Limb (tissue), 2 donors: ENCODE results near the gene RAB15.

ENCODE experiments used
- DNase-seq, 2 donors: peaks; one replicate each; pipeline ENCODE4 v3.0.0-alpha.2; 2016; ENCODE audit errors: extremely low spot score in 2 of 2

The RAB15 gene

DNA sequence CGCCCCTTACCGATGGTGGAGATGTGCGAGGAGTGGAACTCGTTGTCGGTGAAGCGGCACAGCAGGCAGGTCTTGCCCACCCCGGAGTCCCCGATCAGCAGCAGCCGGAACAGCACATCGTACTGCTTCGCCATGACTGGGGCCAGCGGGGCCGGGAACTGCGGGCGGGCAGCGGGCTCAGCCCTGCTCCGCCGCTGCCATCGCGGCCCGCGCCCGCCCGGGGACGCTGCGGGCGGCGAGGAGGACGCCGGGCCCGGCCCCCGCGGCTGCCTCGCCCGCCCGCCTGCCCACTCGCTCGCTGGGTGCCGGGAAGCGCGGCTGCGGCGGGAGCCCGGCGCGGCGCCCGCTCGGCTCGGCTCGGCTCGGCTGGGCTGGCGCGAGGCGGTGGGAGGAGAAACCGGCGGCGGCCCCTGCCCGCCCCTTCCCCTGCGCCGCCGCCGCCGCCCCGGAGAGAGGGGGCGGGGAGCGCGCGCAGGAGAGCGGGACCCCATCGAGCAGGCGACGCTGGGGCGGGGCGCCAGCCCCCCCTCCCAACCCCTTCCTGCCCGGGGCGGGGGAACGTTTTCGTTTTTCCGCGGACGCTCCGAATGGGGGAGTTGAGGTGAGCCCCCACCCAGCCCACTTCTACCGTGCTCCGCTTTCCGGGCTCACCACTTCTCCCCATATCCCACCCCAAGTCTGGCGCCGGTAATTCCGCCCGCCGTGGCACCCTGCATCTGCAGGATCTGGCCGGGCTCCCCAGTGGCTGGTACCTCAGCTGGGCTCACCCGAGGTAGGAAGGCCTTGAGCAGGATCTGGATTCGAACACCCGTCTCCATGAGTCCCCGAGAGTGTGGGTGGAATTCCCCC is at the start of gene RAB15:
Gene RAB15, minus strand, starts transcription at position 394 of the 849 bp plus-strand sequence. Its CDS starts 260 bp downstream, at position 134.
- DNase-seq, result peak; percentile 40 to 76

DNA sequence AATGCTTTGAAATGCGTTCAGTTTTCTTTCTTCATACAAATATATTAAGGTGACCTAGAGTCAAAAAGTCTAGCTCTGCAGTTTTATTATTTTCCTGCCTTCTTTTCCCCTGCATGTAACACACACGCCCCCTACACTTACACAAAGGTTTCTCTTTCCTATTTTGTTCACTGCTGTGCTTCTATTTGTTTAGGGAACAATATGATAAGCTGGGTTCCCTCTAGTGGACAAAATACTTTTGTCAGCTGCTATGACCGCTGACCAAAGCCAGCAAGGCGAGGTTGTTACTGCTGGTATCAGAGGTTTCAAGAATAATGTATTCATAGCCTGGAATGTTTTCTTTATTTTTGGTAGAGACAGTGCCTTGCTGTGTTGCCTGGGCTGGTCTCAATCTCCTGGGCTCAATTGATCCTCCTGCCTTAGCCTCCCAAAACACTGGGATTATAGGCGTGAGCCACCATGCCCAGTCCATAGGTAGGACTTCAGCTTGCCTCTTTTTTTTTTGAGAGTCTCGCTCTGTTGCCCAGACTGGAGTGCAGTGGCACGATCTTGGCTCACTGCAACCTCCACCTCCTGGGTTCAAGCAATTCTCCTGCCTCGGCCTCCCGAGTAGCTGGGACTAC is 47.9 kb upstream of the RAB15 start:
- DNase-seq, result peak in 1 of 2 donors; percentile 74

DNA sequence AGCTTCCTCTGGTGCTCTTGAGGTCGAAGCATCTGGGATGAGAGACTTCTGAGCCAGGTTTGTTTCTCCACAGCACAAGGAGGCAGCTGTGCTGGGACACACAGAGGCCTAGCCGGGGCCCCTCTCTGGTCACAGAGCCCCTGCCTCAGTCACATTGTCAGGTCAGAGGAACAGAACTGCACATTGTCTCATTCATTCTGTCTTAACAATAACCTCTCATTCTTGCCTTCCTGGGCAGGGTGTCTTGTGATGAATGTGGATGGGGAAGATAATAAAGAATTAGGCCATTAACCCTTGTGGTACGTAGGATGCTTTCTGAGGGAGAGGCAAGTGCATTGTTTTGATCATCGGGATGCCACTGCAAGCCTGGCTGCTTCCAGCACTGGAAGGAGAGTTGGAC is 44.3 kb upstream of the RAB15 start:
- DNase-seq, result no peak

DNA sequence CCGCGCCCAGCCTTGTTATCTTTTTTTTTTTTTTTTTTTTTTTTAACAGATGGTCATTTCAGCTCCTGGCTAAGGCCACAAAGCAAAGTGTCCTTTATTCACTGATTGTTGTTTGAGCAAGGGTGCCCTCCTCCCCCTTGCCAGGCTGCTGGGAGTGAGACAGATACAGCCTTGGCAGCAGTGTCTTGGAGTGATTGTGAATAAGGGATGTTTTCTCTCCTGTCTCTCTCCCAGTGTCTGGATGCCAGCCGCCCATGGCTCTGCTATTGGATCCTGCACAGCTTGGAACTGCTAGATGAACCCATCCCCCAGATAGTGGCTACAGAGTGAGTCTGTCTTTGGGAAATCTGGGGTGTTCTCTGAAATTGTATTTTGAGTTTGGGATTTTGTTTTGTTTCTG is 43.3 kb upstream of the RAB15 start:
- no peak for DNase-seq

DNA sequence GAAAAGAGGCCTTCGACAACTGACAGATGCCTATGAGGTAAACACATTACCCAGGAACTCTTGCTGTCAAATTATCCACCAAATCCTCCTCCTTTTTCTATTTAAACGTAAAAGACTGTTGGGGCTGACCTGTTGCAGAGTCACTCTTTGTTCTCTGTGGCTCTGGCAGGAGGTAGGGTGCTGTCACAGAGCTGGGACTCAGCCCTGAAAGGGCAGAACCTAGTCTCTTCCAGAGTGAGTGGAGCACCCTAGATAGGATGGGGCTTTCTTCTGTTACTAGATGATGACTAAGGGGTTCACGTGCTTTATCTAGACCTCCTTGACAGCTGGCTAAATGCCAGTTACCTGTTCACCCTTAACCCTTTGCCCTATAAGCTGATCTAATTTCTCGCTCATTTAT is 40.2 kb upstream of the RAB15 start:
- no peak for DNase-seq

DNA sequence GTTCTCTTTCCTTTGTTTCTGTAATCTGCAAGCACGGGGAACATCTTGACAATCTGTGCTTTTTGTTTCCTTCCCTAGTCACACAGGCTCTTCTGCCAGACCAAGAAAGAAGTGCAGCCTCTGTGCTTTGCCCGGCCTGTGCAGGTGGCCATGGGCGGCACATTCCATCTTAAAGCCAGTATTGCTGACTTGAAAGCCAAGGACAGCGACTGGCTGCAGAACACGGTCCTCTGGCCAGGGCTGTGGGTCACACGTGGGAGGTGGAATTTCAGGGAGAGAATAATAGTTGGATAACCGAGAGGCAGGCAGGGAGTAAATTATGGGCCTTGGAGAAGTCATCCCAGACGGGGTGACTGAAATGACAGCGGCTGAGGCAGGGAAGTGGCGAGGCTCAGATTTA is 39.4 kb upstream of the RAB15 start:
- no peak for DNase-seq

DNA sequence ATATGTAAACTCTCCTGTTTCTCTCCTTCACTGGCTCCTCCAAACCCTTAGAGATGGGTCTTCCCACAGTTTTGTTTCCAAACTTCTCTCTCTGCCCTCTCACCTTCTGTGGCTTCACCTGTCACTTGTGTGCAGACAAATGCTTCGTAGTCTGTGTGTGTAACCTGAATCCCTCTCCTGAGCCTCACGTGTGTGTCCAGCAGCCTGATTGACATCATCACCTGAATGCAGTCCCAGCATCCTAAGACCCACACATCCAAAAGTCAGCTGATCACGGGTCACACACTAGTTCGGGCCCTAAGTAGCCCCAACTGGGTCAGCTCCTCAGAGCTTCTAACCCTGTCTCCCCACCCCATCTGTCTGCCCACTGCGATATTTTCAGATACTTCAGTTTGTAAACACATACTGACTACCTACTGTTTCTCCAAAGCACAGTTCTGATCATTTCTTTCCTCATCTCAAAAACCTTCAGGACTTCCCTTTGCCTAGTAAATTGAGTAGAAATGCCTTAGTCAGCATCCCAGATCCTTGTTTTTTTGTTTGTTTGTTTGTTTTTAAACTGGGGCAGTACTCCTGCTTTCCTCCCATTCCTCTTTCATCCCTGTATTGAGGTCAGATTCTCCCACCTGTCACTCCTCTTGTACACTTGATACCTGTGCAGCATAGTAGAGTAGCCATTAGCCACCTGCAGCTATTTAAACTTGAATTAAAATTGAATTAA is 38.2 kb upstream of the RAB15 start:
- DNase-seq, result no peak

DNA sequence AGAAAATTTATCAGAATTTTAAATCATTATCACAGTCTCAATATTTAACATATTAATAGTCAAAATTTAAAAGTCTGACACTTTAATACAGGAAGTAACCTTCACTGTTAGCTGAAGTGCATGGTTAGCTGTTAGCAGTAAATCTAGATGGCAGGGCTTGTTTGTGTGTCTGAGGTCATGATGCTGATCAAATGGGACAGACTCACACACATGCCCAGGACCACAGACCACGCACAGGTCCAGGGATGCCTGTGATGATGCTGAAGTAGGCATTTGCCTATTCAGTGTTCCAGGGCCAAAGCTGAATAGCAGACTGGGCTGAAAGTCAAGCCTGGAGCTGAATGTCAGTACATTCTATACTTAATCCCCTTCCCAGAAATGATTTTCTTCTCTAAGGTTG is 35.1 kb upstream of the RAB15 start:
- no peak for DNase-seq

DNA sequence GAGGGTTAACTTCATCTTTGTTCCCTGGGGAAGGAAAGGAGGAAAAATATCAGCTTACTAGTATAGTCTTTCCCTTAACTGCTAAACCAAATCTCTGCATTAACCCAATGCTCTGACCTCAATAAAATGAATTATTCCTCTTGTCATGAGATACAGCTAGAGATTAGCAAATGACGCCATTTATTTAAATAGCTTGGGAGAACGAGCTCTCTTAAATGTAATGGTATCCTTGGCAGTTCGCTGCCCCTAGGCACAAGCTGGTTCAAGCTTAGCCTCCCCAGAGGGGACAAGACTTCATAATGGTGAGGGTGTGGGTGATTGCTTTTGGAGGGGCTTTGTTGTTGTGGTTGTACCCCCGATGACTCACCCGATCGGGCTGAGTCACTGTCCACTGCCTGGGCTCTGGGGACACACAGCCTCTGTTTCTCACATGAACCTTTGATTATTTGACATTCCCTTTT is 34.2 kb upstream of the RAB15 start:
- DNase-seq, result no peak

DNA sequence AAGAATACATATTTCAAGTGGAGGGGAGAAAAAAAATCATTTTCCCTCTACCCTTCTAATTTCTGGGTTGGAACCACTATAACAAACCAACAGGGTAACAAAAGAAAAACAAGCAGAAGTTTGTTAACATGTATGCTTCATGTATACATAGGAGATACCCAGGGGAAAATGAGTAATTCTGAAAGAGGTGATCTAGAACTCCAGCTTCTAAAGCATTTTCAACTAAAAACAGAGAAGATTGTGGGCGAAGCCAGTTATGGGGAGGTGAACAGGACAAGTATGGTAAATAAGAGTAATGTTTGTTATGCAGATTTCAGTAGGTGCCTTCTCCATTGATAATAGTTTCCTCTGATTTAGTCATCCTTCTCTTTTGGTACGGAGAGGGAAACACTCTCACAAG is 31.3 kb upstream of the RAB15 start:
- DNase-seq, result no peak

DNA sequence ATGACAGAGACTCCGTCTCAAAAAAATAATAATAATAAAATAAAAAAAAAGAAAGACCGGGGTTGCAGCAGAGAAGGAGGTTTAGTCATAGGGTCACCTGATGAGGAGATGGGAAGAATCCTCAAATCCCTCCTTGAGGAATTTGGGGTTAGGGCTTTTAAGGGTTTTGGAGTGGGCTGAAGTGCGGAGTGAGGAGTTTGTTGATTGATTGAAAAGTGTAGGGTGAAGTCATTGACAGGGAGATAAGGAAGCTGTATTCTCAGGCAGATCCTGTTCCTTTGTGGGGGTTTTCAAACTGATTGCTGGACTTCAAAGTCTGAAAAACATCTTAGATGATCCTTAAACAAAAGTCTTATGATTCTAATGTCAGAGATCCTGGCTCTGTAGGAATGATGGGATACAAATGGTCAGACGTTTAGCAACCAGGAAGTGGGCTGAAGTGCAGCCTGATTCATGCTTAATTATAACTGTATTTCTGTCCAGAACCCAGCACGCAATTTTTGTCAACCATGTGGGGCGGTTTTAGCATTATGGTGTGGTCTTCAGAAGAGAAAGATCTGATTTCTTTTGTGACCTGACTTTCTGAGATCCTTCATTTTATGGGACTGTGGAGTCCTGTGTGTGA is 30.6 kb upstream of the RAB15 start:
- DNase-seq, result no peak

DNA sequence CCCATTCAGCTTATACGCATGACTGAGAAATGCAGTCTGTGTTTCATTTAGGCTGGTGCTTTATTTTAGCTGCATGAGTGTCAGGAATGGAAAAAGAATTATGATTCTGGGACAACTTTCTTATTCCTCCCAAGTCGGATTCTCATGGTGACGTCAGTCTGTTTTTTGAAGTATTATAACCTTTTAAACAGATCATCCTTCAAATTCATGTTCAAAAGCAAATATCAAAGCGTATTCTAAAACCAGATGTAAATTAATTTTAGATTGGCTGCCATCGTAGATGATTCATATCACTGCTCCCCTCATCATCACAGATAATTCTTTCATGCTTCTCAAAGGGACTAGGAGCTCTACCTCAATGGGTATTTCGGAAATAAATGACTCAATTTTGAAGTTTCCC is 29.6 kb upstream of the RAB15 start:
- DNase-seq, result peak in 1 of 2 donors; percentile 19

DNA sequence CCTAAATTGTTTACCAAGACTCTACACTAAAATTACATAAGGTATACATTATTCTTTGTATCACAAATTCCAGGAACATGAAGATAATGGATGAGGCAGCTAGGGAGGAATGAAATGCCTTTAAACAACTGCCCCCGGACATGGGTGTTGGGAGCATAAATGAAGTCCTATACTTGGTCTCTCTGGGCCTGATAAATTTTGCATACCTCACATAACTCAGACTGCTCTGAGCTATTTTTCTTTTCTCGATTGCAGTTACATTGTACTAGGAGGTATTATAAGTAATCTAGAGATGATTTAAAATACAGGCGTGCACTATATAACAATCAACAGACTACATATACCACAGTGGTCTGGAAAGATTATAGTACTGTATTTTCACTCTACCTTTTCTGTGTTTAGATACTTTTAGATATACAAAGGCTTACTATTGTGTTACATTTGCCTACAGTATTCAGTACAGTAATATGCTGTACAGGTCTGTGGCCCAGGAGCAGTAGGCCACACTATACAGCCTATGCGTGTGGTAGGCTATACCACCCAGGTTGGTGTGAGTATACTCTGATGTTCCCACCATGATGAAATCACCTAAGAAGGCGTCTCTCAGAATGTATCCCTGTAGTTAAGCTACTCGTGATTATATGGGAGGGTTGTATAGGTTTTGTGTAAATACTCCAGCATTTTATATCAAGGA is 28.9 kb upstream of the RAB15 start:
- DNase-seq, result no peak

DNA sequence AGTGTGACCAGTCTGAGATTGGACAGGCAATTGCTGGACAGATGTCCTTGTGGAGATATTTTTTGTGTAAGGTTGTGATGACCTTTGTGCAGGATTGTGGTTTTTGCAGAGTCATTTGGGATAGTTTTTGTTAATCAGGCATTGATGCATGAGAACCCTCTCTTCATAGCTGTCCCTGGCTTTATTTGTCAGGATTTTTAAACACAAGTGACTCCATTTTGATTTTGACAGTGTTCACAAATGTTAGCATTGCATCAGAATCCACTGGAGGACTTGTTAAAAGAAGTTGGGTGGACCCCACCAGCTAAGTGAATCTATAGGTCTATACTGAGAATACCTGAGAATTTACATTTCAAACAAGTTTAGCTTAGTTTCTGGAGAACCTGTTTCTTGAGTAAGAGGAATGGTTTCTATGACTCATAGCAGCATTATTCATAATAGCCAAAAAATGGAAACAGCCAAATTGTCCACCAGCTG is 26.4 kb upstream of the RAB15 start:
- no peak for DNase-seq

DNA sequence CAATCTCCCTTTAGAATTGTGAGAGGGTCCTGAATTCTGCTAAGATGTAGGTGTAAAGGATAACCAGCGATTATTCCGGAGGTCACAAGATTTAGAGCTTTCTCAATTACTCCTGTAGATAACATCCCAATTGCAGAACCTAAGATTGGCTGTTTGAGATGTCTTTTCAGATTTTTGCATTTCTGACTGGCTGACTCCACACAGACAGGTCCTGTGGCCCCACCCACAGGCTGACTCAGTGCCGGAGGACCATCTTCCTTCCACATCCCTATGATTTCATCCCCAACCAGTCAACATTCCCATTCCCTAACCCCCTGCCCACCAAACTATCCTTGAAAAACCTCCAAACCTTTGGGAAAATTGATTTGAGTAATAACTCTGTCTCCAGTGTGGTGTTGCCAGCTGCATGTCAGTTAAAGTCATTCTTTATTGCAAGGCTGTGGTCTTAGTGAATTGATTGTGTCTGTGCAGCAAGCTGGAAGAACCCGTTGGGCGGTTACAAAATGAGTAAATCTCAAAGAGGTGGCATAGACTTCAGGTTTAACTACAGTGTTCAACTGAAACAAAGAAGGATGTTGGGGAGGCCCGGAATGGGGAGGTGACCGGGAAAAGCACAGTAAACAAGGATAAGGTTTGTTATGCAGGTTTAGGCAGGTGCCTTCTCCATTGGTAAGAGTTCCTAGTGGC is 25.1 kb upstream of the RAB15 start:
- DNase-seq, result no peak

DNA sequence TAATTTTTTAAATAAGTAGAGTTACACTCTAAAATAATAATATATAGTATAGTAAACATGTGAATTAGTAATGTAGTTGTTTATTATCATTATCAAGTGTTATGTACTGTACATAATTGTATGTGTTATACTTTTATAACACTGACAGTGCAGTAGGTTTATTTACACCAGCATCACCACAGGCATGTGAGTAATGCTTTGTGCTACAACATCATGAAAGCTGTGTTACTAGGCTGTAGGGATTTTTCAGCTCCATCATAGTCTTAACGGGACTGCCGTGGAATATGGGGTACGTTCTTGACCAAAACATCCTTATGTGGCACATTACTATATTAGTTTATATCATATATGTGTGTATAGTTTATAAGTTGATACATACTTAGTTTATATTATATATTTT is 23.2 kb upstream of the RAB15 start:
- no peak for DNase-seq

DNA sequence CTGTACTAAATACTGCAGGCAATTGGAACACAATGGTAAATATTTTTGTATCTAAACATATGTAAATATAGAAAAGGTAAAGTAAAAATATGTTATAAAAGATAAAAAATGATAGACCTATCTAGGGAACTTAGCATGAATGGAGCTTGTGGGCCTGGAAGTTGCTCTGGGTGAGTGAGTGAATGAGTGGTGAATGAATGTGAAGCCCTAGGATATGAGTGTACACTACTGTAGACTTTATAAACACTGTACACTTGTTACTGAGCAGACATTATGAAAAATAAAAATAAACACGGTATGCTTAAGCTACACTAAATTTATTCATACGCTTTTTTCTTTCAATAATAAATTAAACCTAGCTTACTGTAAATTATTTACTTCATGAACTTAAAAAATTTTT is 22.4 kb upstream of the RAB15 start:
- no peak for DNase-seq

DNA sequence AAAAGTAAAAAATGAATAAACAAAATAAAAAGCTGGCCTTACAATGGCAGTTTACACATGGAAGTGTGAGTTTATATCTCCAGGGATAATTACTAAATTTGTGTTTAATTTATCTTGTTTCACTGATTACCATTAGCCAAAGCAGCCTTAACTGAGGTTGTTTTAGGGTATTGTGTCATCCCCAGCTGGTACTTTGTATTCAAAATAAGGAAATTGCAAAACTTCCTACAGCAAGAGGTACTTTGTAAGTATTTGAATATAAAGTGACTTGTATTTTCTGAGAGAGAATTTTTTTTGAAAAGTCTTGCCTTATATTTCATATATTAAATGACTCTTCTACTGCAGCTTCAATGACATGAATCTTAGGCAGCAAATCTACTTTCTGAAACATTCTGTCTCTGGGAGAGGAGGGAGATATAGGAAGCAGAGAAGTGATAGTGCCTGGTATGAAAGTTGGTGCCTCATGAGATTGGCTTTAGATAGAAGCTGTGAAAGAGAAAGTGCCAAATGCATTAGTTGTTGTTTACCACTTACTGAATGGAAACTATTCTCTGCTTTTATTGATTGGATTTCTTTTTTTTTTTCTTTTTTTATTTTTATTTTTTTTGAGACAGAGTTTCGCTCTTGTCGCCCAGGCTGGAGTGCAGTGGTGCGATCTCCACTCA is 21.3 kb upstream of the RAB15 start:
- no peak for DNase-seq

DNA sequence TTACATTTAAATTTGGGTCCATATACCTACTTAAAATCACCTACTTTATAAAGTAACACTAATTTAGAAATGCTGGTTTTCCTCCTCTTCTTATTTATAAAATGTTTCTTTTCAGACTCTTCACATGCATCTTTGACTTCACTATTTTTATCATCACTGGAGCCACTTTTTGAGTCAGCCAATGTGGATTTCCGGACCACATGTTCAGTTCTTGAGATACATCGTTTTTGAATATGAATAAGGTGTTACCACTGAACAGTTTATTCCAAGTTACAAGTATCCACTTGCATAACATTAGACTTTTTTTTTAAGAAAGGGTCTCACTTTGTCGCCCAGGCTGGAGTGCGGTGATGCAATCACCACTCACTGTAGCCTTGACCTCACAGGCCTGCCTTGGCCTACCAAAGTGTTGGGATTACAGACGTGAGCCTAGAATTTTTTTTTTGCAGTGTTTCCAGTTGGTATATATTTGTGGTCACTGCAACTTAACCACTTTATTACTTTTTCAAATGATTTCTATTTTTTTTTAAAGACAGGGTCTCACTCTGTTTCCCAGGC is 20.3 kb upstream of the RAB15 start:
- DNase-seq, result no peak

DNA sequence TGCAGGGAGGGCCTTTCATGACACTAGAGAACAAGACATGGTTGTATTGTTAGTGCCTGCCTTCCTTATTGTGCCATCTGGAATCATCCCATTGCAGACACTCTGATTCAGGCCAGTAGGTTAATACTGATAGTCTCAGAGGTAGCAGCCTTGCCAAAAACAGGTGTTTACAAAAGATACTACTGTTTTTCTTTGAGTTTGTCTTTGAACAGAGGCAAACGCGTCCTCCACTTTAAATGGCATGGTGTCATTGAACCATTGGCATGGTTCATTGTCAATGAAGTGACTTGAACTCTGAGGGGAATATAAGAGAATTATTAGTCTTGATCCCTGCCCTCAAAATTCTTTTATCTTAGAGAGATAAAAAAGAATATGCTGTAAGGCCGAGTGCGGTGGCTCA is 18.8 kb upstream of the RAB15 start:
- DNase-seq, result no peak
